HL-60 (cell line): ENCODE results near the gene AKNAD1.

Experiments
- CTCF ChIP-seq: IDR thresholded peaks from one replicate; pipeline ENCODE4 v1.5.1; 2011; ENCODE audit warnings: low read length, control low read depth, inconsistent platforms; ENCODE audit not compliant: insufficient read depth
- POLR2AphosphoS5 ChIP-seq: IDR thresholded peaks from 2 replicates; pipeline ENCODE4 v1.6.1; 2012; ENCODE audit warnings: low read depth

GRCh38 chr1:108808438-108808837, 48.5 kb downstream of the AKNAD1 start:
- TF ChIP-seq POLR2AphosphoS5 = no peak
- no peak for TF ChIP-seq CTCF
